CD4-positive, alpha-beta T cell treated with Interleukin-21 for 1 hour (primary cell): ENCODE results near the gene TRPT1.

ENCODE experiments used
- DNase-seq: peaks from one replicate; pipeline ENCODE4 v3.0.0-alpha.2; 2020

TRPT1 gene

DNA sequence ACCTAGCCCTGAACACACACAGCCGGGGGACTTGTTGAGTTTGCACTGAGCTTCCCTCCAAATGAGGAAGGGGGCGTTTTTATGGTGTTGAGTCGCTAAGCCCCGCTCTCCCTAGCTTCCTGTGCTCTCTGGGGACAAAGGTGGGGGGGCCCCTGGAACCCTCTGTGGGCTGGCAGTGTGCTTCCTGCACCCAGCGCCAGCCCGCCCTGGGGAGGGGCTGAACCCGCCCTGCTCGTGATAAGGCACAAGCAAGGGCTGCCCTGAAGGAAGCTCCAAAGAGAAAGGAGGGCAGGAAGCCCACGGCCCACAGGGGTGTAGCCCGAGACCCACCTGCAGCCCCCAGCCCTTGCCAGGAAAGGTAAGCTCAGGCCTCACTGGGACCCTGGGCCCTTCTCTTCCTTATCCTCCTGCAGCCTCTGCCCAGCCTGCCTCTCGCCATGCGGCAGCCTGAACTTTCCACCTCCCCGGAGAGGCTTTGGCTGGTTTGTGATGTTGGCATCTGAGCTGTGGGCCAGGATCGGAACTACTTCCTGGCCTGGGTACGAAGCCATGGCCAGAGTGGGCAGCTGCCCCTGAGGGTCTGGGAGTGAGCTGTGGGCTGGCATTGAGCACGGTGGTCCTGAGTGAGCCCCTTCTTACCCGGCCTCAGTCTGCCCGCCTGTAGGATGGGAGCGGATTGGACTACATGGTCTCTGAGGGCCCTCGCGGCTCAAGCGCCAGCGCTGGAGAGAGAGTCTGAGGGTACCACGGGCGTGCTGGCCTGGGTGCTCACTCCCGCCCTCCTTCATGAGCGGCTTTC is 19.3 kb downstream of the TRPT1 start, which contains the start of gene FERMT3:
Gene FERMT3 (plus strand): TSS at position 265 of the 799 bp plus-strand sequence. CDS start 644 bp downstream, outside the sequence.
- peak; percentile 76 for DNase-seq

DNA sequence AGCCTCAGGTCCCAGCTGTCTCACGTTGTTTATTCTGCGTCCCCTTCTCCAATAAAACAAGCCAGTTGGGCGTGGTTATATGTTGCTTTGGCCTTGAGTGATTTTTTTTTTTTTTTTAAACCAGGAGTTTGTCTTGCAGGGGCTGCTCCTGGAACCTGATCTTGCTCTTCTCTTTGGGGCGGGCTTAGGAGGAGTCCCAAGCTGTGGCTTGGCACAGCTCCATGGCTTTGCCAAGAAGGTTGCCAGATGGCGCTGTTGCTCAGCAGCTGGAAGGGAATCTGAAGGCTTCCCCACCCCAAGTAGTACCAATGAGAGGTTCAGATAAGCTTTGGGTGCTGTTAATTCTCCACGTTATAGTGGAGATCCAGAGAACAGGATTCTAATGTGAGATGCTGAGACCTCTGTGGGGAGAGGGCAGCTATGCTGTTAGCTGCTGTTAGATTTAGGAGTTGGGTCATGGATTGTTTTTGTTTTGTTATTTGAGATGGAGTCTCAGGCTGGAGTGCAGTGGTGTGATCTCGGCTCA is 21.5 kb downstream of the TRPT1 start:
- DNase-seq = peak; percentile 90

DNA sequence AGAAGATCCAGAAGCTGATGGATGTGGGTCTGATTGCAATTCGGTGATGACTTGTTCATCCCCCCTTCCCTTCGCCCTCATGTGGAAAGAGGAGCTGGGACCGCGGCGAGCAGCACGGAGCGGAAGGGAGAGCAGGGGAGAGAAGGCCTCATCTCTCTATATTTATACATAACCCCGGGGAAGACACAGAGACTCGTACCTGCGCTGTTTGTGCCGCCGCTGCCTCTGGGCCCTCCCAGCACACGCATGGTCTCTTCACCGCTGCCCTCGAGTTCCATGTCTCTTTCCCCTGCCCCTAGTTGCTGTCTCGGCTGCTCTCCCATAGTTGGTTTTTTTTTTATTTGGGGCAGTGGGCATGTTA is 21.9 kb downstream of the TRPT1 start:
- DNase-seq = no peak

DNA sequence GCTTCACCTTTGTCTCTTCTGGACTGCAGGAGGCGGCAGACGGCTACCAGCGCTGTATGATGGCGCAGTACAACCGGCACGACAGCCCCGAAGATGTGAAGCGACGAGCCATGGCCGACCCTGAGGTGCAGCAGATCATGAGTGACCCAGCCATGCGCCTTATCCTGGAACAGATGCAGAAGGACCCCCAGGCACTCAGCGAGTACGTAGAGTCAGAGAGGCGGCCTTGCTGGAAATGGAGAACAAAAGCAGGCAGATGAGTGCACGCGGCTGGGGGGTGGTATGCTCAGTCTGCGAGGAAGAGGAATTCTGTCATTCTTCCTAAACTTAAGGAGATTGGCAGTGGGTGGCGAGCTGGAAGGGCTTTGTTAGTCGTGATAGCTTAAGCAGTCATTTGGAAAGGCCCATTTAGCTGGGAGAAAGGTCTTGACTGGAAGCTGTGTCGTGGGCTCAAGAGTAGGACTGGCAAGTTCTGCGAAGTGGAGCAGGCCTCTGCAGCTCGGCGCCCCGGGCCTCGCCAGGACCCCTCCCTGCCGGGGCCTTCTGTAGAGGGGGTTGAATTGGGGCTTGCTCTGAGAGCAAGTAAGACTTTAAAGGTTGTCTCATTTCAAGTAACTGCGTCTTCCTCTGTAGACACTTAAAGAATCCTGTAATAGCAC is 22.4 kb downstream of the TRPT1 start:
- no peak for DNase-seq

DNA sequence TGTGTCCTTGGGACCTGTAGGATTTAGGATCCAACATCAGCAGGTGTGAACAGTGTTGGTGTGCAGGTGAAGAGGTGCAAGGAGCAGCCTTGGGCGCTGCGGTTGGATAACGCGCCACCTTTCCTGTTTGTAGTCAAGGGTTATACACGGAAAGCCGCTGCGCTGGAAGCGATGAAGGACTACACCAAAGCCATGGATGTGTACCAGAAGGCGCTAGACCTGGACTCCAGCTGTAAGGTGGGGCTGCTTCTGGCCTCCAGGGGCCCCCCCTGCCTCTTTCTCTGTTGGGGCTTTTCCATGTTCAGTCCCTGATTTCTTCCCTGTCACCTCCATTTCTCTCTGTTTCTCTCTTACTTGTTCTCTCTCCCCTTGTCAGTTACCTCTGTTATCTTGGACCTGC is 23.0 kb downstream of the TRPT1 start:
- DNase-seq = no peak

DNA sequence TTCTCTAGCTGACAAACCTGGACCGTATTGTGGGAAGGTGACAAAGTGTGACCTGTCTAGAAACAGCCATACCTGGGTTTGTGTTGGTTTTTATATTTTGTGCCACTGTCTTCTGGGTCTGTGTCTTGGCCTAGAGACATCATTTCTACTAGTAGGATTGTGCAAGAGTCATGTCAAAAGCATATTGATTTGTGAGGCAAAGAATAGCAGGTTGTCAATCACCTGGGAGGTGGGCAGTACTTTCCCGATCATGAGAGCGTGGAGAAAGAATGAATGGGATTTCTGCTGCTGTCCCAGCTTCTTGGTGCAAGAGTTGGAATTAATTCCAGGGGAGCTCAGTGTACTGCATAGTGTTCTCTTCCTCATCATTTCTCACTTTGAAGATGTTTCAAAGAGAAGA is 24.4 kb downstream of the TRPT1 start:
- DNase-seq = no peak

DNA sequence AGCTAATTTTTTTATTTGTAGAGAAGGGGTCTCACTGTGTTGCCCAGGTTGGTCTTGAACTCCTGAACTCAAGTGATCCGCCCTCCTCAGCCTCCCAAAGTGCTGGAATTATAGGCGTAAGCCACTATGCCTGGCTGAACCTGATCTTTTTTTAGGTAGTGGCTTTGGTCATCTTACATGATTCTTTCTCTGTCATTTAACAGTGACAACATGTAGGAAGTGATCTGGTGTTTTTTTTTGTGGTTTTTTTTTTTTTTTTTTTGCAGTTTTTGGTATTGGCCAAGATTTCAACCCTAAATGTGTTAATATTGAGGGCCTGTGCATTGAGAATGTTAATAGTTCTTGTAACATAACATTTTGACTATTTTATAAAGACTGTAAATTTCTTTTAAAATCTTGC is 27.5 kb downstream of the TRPT1 start:
- DNase-seq = no peak

DNA sequence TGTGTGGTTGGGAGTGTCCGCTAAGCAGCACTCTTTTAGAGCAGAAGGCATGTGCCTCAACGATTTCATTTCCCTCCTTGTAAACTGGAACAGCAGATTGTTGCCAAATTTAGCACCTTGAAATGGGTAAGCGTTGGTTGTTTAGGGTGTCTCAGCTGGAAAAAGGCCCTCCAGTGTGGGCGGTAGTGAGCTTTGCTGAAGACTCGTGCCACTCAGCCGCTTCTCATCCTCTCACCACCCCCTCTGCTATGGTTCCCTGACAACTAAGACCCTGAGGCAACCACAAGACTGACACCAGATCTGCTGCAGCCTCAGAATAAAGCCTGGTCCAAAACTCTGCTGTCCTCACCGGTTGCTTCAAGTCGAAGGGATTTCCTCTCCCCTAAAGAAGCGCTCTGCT is 29.4 kb downstream of the TRPT1 start:
- no peak for DNase-seq

DNA sequence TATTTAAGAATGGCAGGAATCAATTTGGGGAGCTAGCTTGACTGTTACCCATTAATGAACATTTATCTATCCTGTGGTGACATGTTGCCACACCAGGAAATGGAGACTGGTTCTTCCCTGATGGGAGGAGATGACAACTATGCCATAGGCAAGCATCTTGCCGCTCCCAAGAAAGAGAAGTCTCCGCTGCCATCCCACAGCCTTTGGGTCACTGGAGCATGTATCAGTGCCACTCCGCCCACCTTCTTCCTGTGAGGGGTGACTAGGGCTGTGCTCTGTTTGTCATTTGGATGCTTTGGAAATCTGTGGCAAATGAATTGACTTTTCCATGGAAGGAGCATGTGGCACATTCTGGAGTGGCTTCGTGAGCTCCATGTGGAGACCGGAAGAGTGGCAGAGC is 33.6 kb downstream of the TRPT1 start:
- DNase-seq = no peak

DNA sequence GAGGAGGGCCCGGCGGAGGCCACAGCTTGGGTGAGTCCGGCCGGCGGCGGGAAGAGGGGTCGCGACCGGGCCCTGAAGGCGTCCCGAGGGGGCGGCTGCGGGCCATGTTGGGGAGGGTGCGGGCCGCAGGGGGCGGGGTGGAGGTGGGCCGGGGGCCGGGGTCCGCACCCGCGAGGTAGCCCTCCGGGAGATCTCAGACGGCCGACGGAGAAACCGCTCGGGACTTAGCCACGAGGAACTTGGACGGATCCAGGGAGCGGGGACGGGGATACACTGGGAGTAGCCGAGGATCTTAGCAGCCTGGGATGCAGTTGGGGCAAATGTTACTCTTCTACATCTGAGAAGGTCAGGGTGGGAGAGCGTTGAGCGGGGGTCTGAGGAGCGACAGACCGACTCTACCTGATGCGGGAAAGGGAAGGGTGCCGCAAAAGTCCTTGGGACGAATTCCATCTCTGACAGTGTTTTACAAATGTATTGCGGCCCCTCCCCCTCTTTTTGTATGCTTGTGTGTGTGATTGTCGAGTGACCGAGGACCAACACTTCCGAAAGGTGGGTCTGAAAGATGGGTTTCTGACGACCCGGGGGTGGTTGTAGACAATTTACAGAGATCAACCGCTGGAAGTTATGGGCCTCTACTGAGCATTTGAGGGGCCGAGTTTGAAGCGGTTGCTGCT is 39.4 kb downstream of the TRPT1 start:
- peak; percentile 54 for DNase-seq

DNA sequence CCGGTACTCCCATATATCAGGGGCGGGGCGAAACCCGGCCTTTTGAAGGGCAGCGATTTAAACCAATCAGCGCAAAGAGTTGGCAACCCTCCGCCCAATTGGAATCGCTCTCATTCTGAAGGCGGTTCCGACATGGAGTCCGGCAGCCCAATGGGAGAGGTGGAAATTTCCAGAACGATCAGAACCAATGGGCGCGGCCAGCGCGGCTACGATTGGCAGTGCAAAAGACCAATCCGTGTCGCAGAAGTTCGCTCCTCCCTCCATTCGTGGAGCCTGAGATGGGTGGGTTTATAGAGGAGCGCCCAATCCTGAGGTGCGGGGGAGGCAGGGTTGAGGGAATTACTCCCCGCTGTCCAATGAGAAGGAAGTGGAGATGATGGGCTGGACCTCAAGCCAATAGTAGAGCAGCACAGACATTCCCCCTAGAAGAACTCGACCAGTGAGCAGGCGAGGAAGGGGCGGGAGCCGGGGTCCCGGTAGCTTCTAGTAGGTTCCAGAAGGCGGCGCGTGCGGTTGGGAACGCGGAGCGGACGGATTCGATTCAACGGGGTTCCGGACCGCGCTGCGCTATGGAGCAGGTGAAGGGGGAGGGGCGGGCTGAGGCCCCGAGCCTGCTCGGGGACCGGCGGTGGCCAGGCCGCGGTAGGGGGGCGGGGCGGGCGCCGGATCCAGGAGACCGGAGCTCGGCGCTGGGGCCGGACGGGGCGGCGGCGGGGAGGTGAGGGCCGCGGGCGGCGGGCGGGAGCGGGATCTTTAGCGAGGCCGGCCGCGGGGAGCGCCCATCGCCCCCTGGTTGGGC is 40.1 kb downstream of the TRPT1 start, which contains the start of gene STIP1:
Gene STIP1 (plus strand): TSS at position 479 of the 799 bp plus-strand sequence. CDS start 91 bp downstream, at position 570.
- peak; percentile 100 for DNase-seq

DNA sequence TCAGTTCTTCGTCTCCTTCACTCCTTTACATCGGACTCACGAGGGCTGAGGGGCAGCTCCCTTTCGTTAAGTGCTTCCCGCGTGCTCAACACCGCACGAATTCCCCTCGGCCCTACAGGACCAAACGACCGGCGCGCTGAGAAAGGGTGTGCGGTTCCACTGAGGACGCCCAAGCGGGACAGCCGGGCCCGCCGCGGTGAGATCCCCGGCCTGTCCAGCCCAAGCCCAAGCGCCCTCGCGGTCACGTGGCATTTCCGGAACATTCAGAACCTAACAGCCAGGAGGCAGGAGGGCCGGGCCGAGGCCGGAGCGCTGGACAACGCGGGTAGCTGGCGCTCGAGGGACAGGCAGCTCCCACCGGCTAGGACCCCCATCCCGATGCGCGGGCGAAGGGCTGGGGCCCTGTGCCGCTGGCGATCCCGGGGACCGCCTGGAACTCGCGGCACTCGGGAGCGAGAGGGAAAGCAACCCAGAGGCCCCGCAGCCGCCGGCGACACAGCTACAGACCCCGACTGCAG is 40.8 kb downstream of the TRPT1 start:
- DNase-seq = no peak

DNA sequence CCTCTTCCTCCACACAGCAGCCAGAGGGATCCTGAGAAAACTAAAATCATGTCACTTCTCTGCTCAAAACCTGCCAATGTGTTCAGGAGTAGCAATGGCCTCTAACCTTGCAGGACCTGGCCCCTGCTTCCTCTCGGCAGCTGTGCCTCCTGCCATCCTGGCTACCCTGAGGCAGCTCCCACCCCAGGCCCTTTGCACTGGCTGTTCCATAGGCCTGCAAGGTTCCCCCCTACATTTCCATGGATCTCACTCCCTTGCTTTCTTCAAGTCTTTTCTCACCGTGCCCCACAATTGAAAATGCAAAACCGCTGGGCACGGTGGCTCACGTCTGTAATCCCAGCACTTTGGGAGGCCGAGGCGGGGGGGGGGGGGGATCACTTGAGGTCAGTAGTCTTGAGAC is 42.1 kb downstream of the TRPT1 start:
- no peak for DNase-seq

DNA sequence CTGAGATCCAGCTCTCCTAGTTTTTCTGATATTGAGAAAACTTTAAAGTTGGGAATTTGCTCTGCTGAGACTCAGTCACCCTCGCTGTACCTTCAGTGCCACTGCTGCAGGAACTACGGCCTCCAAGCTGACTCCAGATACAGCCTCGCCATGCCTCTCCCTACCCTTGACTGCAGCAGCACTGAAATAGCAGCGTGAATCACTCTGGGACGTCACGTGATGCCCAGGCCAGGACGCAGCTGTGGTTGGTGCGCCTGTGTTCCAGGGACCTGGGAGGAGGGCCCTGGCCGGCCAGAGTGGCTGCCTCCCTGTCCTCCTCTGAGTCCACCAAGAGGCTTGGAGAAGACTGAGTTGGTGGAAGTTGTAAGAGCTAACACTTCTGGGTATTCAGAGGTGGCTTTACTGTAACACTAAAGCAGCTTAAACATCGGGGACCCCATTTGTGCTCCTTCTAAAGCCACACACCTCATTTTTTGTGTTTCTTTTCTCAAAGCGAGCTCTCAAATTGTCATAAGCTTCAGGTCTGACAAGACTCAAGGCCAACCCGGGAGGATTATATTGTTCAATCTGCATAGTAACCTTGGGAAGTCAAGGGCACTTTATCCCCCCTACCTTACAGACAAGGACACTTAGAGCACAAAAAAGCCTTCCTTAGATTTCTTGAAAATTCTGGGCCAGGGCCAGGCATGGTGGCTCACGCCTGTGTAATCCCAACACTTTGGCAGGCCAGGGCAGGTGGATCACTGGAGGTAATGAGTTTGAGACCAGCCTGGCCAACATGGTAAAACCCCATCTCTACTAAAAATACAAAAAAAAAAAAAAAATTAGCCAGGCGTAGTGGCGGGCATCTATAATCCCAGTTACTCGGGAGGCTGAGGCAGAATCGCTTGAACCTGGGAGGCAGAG is 44.2 kb downstream of the TRPT1 start:
- DNase-seq = peak; percentile 24

DNA sequence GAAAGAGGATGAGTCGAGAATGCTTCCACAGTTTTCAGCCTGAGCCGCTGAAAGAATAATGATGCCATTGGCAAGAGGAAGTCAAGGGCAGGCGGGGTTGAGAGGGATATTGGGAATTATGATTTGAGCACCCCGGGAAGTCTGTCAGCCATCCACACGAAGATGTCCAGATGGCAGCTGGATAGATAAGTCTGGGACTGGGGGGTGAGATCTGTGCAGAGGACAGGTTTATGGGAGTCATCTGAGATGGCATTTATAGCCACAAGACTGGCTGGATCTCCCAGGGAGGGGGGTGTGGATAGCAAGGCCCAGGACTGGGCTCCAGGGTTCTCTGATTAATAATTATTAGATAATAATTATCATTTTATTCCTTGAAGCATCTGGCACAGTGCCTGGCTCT is 45.1 kb downstream of the TRPT1 start:
- no peak for DNase-seq

DNA sequence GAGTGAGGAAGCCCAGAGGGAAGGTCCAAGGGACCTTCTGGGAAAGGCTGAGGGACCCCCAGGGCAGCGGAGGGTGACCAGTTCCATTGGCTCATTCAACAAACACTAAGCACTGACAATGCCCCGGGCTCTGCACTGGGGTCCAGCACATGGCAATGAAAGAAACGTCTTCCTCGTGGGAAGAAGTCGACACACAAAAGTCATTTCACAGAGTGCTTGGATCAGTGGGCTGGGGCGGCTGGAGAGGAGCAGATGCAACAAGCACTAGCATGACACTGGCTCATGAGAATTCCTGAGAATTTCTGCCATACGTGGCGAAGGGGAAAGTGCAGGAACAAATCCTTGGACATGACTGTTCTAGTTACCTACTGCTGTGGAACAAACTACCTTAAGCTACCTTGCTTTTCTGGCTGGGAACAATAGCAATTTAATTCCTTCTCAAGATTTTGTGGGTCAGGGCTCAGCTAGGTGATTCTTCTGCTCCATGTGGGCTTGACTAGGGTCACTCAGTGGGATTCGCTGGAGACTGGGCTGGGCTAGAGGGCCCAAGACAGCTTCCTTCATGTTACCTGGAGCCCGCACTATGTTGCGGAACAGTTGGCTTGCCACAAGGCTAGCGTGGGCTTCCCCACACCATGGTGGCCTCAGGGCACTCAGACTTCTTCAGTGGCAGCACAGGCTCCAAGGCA is 46.9 kb downstream of the TRPT1 start:
- DNase-seq = no peak

DNA sequence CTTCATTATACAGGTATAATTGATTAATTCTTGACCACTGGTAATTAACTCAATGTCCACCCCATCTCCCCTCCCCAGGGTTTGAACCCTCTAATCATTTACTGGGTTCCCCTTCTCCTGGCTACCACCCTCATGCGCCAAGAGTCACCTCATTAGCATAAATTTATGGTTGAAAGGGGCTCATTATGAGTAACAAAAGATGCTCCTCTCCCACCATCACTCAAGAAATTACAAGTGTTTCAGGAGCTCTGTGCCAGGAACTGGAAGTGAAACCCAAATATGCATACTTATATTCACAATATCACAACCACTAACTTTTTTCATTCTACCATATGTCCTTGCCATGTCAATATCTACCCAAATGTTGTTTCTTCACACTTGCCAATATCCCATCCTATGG is 47.8 kb downstream of the TRPT1 start:
- DNase-seq = no peak

DNA sequence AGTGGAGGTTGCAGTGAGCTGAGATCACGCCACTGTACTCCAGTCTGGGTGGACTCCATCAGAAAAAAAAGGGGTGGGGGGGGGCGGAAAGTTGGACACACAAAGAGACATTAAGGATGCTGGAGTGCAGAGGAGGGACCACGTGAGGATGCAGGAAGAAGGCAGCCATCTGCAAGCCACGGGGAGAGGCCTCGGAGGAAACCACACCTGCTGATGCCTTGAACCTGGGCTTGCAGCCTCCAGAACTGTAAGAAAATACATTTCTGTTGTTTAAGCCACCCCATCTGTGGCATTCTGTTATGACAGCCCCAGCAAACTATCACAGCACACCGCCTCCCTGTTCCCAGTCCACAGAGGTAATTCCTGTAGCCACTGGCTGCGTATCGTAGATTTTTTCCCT is 49.2 kb downstream of the TRPT1 start:
- DNase-seq = no peak
